GM21367 (cell line): ENCODE results near the gene PCID2.

Source experiments
- ATAC-seq: cut with Tn5 transposase; IDR thresholded peaks from one replicate; pipeline ENCODE4 v1.9.1; 2021; ENCODE audit not compliant: unreplicated experiment

PCID2 gene

GRCh38 chr13:113150550-113151365 lies 57.7 kb downstream of the PCID2 start:
- no peak for ATAC-seq

GRCh38 chr13:113149711-113150549 lies 58.5 kb downstream of the PCID2 start:
- ATAC-seq: no peak

- no peak for ATAC-seq
Observed at GRCh38 chr13:113148940-113149503, 59.4 kb downstream of the PCID2 start.

- no peak for ATAC-seq
Observed at GRCh38 chr13:113148407-113148806, 60.1 kb downstream of the PCID2 start.

GRCh38 chr13:113147206-113147605 lies 61.3 kb downstream of the PCID2 start:
- ATAC-seq: no peak

GRCh38 chr13:113146750-113147149 lies 61.7 kb downstream of the PCID2 start:
- ATAC-seq: no peak

GRCh38 chr13:113145911-113146598 lies 62.4 kb downstream of the PCID2 start:
- ATAC-seq: no peak

GRCh38 chr13:113145496-113145895 lies 63.0 kb downstream of the PCID2 start:
- no peak for ATAC-seq

- no peak for ATAC-seq
Observed at GRCh38 chr13:113144255-113144629, 64.2 kb downstream of the PCID2 start.

- no peak for ATAC-seq
Observed at GRCh38 chr13:113143466-113144254, 64.8 kb downstream of the PCID2 start.

- no peak for ATAC-seq
Observed at GRCh38 chr13:113142876-113143275, 65.6 kb downstream of the PCID2 start.

- no peak for ATAC-seq
Observed at GRCh38 chr13:113141601-113141970, 66.9 kb downstream of the PCID2 start.

GRCh38 chr13:113140677-113141600 lies 67.5 kb downstream of the PCID2 start:
- ATAC-seq: no peak

GRCh38 chr13:113139577-113139976 lies 68.9 kb downstream of the PCID2 start:
- ATAC-seq: no peak

- ATAC-seq: no peak
Observed at GRCh38 chr13:113138792-113139551, 69.5 kb downstream of the PCID2 start.

- ATAC-seq: no peak
Observed at GRCh38 chr13:113137691-113138298, 70.7 kb downstream of the PCID2 start.

GRCh38 chr13:113135281-113135760 lies 73.1 kb downstream of the PCID2 start:
- ATAC-seq: no peak
